Trophoblast cell (in vitro differentiated cells and primary cell): ENCODE results near the gene EAF1.

Source experiments
- DNase-seq, 2 donors: peaks; one replicate each; pipeline ENCODE4 v3.0.0-alpha.2; 2016
- H2AFZ ChIP-seq: 2 replicates; pipeline ENCODE4 v1.6.1; 2013; ENCODE audit warnings: low read length, moderate library complexity, mild to moderate bottlenecking; ENCODE audit not compliant: insufficient read depth, poor library complexity
- H2AK5ac ChIP-seq: 2 replicates; pipeline ENCODE4 v1.6.1; 2013; ENCODE audit warnings: mild to moderate bottlenecking, low read length
- H2BK120ac ChIP-seq: 2 replicates; pipeline ENCODE4 v1.6.1; 2013; ENCODE audit warnings: low read length, mild to moderate bottlenecking, moderate library complexity; ENCODE audit not compliant: insufficient read depth, poor library complexity
- H2BK12ac ChIP-seq: 2 replicates; pipeline ENCODE4 v1.6.1; 2013; ENCODE audit warnings: mild to moderate bottlenecking, low read length, moderate library complexity
- H2BK5ac ChIP-seq: 2 replicates; pipeline ENCODE4 v1.6.1; 2013; ENCODE audit warnings: low read length, low read depth, moderate library complexity, mild to moderate bottlenecking; ENCODE audit not compliant: poor library complexity
- H3K14ac ChIP-seq: 2 replicates; pipeline ENCODE4 v1.6.1; 2013; ENCODE audit warnings: mild to moderate bottlenecking, low read length
- H3K18ac ChIP-seq: 2 replicates; pipeline ENCODE4 v1.6.1; 2013; ENCODE audit warnings: mild to moderate bottlenecking, low read length
- H3K23ac ChIP-seq: 2 replicates; pipeline ENCODE4 v1.6.1; 2013; ENCODE audit warnings: low read length
- H3K27ac ChIP-seq: 2 replicates; pipeline ENCODE4 v1.5.1; 2013; ENCODE audit warnings: low read depth, mild to moderate bottlenecking, inconsistent platforms, low read length, moderate library complexity
- H3K27me3 ChIP-seq: 2 replicates; pipeline ENCODE4 v1.6.1; 2013; ENCODE audit warnings: inconsistent platforms, mild to moderate bottlenecking, low read length, moderate library complexity; ENCODE audit not compliant: insufficient read depth
- H3K36me3 ChIP-seq, 2 experiments: 1 replicate in 1 of 2; 2 replicates in 1 of 2; pipeline ENCODE4 v1.6.1; 2013; ENCODE audit warnings: low read length in 2 of 2, mild to moderate bottlenecking in 2 of 2, moderate library complexity in 1 of 2; ENCODE audit not compliant: insufficient read depth in 2 of 2, control insufficient read depth in 1 of 2
- H3K4ac ChIP-seq: 2 replicates; pipeline ENCODE4 v1.6.1; 2013; ENCODE audit warnings: low read depth, mild to moderate bottlenecking, low read length, moderate library complexity
- H3K4me1 ChIP-seq, 2 experiments: 1 replicate in 1 of 2; 2 replicates in 1 of 2; pipeline ENCODE4 v1.6.1; 2013; ENCODE audit warnings: low read length in 2 of 2, mild to moderate bottlenecking in 2 of 2, moderate library complexity in 1 of 2; ENCODE audit not compliant: insufficient read depth in 2 of 2, control insufficient read depth in 1 of 2
- H3K4me2 ChIP-seq: 2 replicates; pipeline ENCODE4 v1.6.1; 2013; ENCODE audit warnings: inconsistent platforms, mild to moderate bottlenecking, low read length, moderate library complexity
- H3K4me3 ChIP-seq: 2 replicates; pipeline ENCODE4 v1.5.1; 2013; ENCODE audit warnings: mild to moderate bottlenecking, low read depth, low read length, inconsistent platforms
- H3K79me1 ChIP-seq: one replicate; pipeline ENCODE4 v1.6.1; 2013; ENCODE audit warnings: low read length
- H3K79me2 ChIP-seq: 2 replicates; pipeline ENCODE4 v1.6.1; 2013; ENCODE audit warnings: low read length, mild to moderate bottlenecking; ENCODE audit not compliant: control insufficient read depth, insufficient read depth, poor library complexity
- H3K9ac ChIP-seq: 2 replicates; pipeline ENCODE4 v1.6.1; 2013; ENCODE audit warnings: mild to moderate bottlenecking, low read length
- H3K9me3 ChIP-seq: 2 replicates; pipeline ENCODE4 v1.6.1; 2013; ENCODE audit warnings: low read depth, mild to moderate bottlenecking, control low read depth, inconsistent platforms, low read length; ENCODE audit not compliant: insufficient read depth
- H4K12ac ChIP-seq: 2 replicates; pipeline ENCODE4 v1.6.1; 2013; ENCODE audit warnings: low read depth, mild to moderate bottlenecking, low read length, moderate library complexity
- H4K8ac ChIP-seq: 2 replicates; pipeline ENCODE4 v1.6.1; 2013; ENCODE audit warnings: low read depth, mild to moderate bottlenecking, low read length, moderate library complexity
- H4K91ac ChIP-seq: one replicate; pipeline ENCODE4 v1.6.1; 2013; ENCODE audit warnings: low read depth, mild to moderate bottlenecking, low read length, moderate library complexity
- WGBS: extraction: QIAGEN DNeasy Blood & Tissue Kit; methylation state at CpG from one replicate; pipeline ENCODE4 v1.1.7; 2013; ENCODE audit warnings: missing lambda C conversion rate; ENCODE audit not compliant: insufficient read length, insufficient coverage; ENCODE audit errors: extremely low coverage; 5-methylcytosine and 5-hydroxymethylcytosine counted together

EAF1 gene

GRCh38 chr3:15433531-15433930 is 6.1 kb downstream of the EAF1 start:
- no peak overlapping the region for H4K12ac ChIP-seq
- no peak overlapping the region for H3K9ac ChIP-seq
- no CpG with 5 or more reads among the region's 1 CpG for WGBS
- H3K18ac ChIP-seq, result no peak overlapping the region
- H2BK5ac ChIP-seq, result no peak overlapping the region
- H2AFZ ChIP-seq, result no peak overlapping the region
- no peak overlapping the region for H3K27ac ChIP-seq
- H3K9me3 ChIP-seq, result no peaks in the 10 kb centered on the region
- H3K4me2 ChIP-seq, result no peak overlapping the region
- no peak overlapping the region for H3K23ac ChIP-seq
- no peak overlapping the region for H3K4me3 ChIP-seq
- no peak overlapping the region for H2BK120ac ChIP-seq
- H3K79me1 ChIP-seq, result no peaks in the 10 kb centered on the region
- no peak overlapping the region for H3K14ac ChIP-seq
- no peak overlapping the region for H2BK12ac ChIP-seq
- H3K4me1 ChIP-seq, result peaks cover 0 to 1% of the 10 kb centered on the region in 2 experiments
- H3K27me3 ChIP-seq, result no peaks in the 10 kb centered on the region
- no peak overlapping the region for H4K91ac ChIP-seq
- DNase-seq, result no peak
- H3K4ac ChIP-seq, result no peak overlapping the region
- no peaks in the 10 kb centered on the region for H3K79me2 ChIP-seq
- H3K36me3 ChIP-seq, result peaks cover 23 to 40% of the 10 kb centered on the region in 2 experiments
- H4K8ac ChIP-seq, result no peak overlapping the region
- no peak overlapping the region for H2AK5ac ChIP-seq

- no peak overlapping the region for H3K18ac ChIP-seq
- no peak overlapping the region for H3K23ac ChIP-seq
- H3K36me3 ChIP-seq, result peaks cover 24 to 48% of the 10 kb centered on the region in 2 experiments
- no peak overlapping the region for H2BK120ac ChIP-seq
- no peak overlapping the region for H2AK5ac ChIP-seq
- no peak overlapping the region for H2BK12ac ChIP-seq
- H2AFZ ChIP-seq, result no peak overlapping the region
- no peaks in the 10 kb centered on the region for H3K79me1 ChIP-seq
- H4K12ac ChIP-seq, result no peak overlapping the region
- H3K9me3 ChIP-seq, result no peaks in the 10 kb centered on the region
- H3K4ac ChIP-seq, result no peak overlapping the region
- H3K27me3 ChIP-seq, result no peaks in the 10 kb centered on the region
- WGBS, result no CpG with 5 or more reads among the region's 4 CpGs
- H3K79me2 ChIP-seq, result no peaks in the 10 kb centered on the region
- H4K91ac ChIP-seq, result no peak overlapping the region
- no peak overlapping the region for H3K4me3 ChIP-seq
- H3K9ac ChIP-seq, result no peak overlapping the region
- DNase-seq, result no peak
- H3K4me2 ChIP-seq, result no peak overlapping the region
- H3K14ac ChIP-seq, result no peak overlapping the region
- no peaks in the 10 kb centered on the region for H3K4me1 ChIP-seq
- no peak overlapping the region for H2BK5ac ChIP-seq
- H3K27ac ChIP-seq, result no peak overlapping the region
- no peak overlapping the region for H4K8ac ChIP-seq
Observed at GRCh38 chr3:15434756-15435155, 7.4 kb downstream of the EAF1 start.

- Histone ChIP-seq H3K4me3 (no peak overlapping the region), H3K27me3 (no peaks in the 10 kb centered on the region), H3K4ac (no peak overlapping the region), H3K18ac (no peak overlapping the region), H3K27ac (no peak overlapping the region), H4K12ac (no peak overlapping the region), H4K8ac (no peak overlapping the region), H3K9ac (no peak overlapping the region), H2AK5ac (no peak overlapping the region), H3K4me2 (no peak overlapping the region), H3K36me3 (peaks cover 24 to 52% of the 10 kb centered on the region in 2 experiments), H2BK5ac (no peak overlapping the region), H3K14ac (no peak overlapping the region), H2BK120ac (no peak overlapping the region), H3K23ac (no peak overlapping the region), H4K91ac (no peak overlapping the region), H2BK12ac (no peak overlapping the region), H3K79me1 (no peaks in the 10 kb centered on the region), H3K79me2 (no peaks in the 10 kb centered on the region), H3K4me1 (no peaks in the 10 kb centered on the region), H3K9me3 (no peaks in the 10 kb centered on the region), H2AFZ (no peak overlapping the region)
- no CpG with 5 or more reads among the region's 6 CpGs for WGBS
- no peak for DNase-seq
Observed at GRCh38 chr3:15436246-15436645, 8.8 kb downstream of the EAF1 start.

GRCh38 chr3:15438983-15439382 is 11.6 kb downstream of the EAF1 start:
- Histone ChIP-seq H3K14ac (no peak overlapping the region), H4K12ac (no peak overlapping the region), H3K79me2 (no peaks in the 10 kb centered on the region), H3K79me1 (no peaks in the 10 kb centered on the region), H3K4me1 (no peaks in the 10 kb centered on the region), H3K4ac (no peak overlapping the region), H2BK12ac (no peak overlapping the region), H3K27me3 (no peaks in the 10 kb centered on the region), H2AFZ (no peak overlapping the region), H3K23ac (no peak overlapping the region), H3K27ac (no peak overlapping the region), H3K18ac (no peak overlapping the region), H3K9me3 (no peaks in the 10 kb centered on the region), H4K91ac (no peak overlapping the region), H2BK5ac (no peak overlapping the region), H3K4me3 (no peak overlapping the region), H2AK5ac (no peak overlapping the region), H3K9ac (no peak overlapping the region), H4K8ac (no peak overlapping the region), H3K4me2 (no peak overlapping the region), H3K36me3 (peaks cover 23 to 51% of the 10 kb centered on the region in 2 experiments), H2BK120ac (no peak overlapping the region)
- no peak for DNase-seq
- no CpG with 5 or more reads among the region's 4 CpGs for WGBS
